Upper lobe of left lung (tissue), 4 donors: ENCODE measurements around the gene GNB5.

Experiments used
- POLR2A ChIP-seq, 4 donors: fragments of 450-650 bp; IDR thresholded peaks; one replicate each; pipeline ENCODE4 v1.5.1; 2016 to 2017; ENCODE audit warnings: antibody characterized with exemption in 4 of 4, mild to moderate bottlenecking in 2 of 4
- TF ChIP-seq, protein P1 (sequence below), 6 experiments: fragments of 450-650 bp in 4 of 6; fragments of 200-600 bp in 2 of 6; sonication (generic) in 2 of 6; IDR thresholded peaks; one replicate each; pipeline ENCODE4 v1.5.1; 2016 to 2019; ENCODE audit warnings: antibody characterized with exemption in 6 of 6

- TF ChIP-seq, protein P1, sequence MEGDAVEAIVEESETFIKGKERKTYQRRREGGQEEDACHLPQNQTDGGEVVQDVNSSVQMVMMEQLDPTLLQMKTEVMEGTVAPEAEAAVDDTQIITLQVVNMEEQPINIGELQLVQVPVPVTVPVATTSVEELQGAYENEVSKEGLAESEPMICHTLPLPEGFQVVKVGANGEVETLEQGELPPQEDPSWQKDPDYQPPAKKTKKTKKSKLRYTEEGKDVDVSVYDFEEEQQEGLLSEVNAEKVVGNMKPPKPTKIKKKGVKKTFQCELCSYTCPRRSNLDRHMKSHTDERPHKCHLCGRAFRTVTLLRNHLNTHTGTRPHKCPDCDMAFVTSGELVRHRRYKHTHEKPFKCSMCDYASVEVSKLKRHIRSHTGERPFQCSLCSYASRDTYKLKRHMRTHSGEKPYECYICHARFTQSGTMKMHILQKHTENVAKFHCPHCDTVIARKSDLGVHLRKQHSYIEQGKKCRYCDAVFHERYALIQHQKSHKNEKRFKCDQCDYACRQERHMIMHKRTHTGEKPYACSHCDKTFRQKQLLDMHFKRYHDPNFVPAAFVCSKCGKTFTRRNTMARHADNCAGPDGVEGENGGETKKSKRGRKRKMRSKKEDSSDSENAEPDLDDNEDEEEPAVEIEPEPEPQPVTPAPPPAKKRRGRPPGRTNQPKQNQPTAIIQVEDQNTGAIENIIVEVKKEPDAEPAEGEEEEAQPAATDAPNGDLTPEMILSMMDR (IDR thresholded peaks at IDR 0.05), result peak; percentile 66 to 78 (median 70)
- no peak for TF ChIP-seq POLR2A (IDR thresholded peaks at IDR 0.05)
Measured at GRCh38 chr15:52078876-52079700, 112.1 kb downstream of the GNB5 start.
